Keratinocyte (primary cell): ENCODE results near the gene AMBRA1. TPM values are rescaled to one million over a fixed set of nuclear protein-coding genes. Genes with fewer than 3 reads are reported as not detected.

Experiments used
- DNase-seq: peaks from one replicate; pipeline ENCODE4 v3.0.0-alpha.2; 2011; ENCODE audit warnings: low read depth, missing footprints, low spot score
- FAIRE-seq: peaks from 2 replicates; lab custom pipeline; 2011; peaks lifted over from hg19 to GRCh38; lab: Jason Lieb, UNC
- H2AFZ ChIP-seq: 2 replicates; pipeline ENCODE4 v1.6.0; 2012; ENCODE audit warnings: low read length, control low read depth, inconsistent platforms; ENCODE audit not compliant: control insufficient read depth
- H3K27ac ChIP-seq: 2 replicates; pipeline ENCODE4 v1.5.1; 2011; ENCODE audit warnings: low read length; ENCODE audit not compliant: control insufficient read depth, insufficient read depth
- H3K27me3 ChIP-seq: 3 replicates; pipeline ENCODE4 v1.6.0; 2011; ENCODE audit warnings: low read length; ENCODE audit not compliant: control insufficient read depth, insufficient read depth; ENCODE audit errors: extremely low read depth
- H3K36me3 ChIP-seq, 2 experiments: 2 replicates in 1 of 2; 3 replicates in 1 of 2; pipeline ENCODE4 v1.5.1; 2011; ENCODE audit warnings: low read length in 2 of 2, mild to moderate bottlenecking in 1 of 2; ENCODE audit not compliant: control insufficient read depth in 2 of 2, insufficient read depth in 2 of 2; ENCODE audit errors: extremely low read depth in 1 of 2
- H3K4me1 ChIP-seq: 3 replicates; pipeline ENCODE4 v1.5.1; 2011; ENCODE audit warnings: low read length; ENCODE audit not compliant: control insufficient read depth, insufficient read depth; ENCODE audit errors: extremely low read depth
- H3K4me2 ChIP-seq: 3 replicates; pipeline ENCODE4 v1.6.0; 2011; ENCODE audit warnings: low read depth, low read length; ENCODE audit not compliant: control insufficient read depth, insufficient read depth; ENCODE audit errors: extremely low read depth
- H3K4me3 ChIP-seq, 3 experiments: fragments of 200-600 bp in 1 of 3; sonication (generic) in 1 of 3; 2 replicates in 2 of 3; 3 replicates in 1 of 3; pipeline ENCODE4 v1.5.1; 2011 to 2016; ENCODE audit warnings: low read length in 3 of 3, mild to moderate bottlenecking in 3 of 3, control low read depth in 2 of 3, inconsistent platforms in 1 of 3, low read depth in 1 of 3, mixed read lengths in 1 of 3, mixed run types in 1 of 3, moderate library complexity in 1 of 3; ENCODE audit not compliant: control insufficient read depth in 2 of 3, insufficient read depth in 2 of 3; ENCODE audit errors: extremely low read depth in 1 of 3
- H3K79me2 ChIP-seq: 2 replicates; pipeline ENCODE4 v1.6.0; 2012; ENCODE audit warnings: low read length; ENCODE audit not compliant: control insufficient read depth, insufficient read depth
- H3K9ac ChIP-seq: 3 replicates; pipeline ENCODE4 v1.6.0; 2011; ENCODE audit warnings: low read length; ENCODE audit not compliant: control insufficient read depth, insufficient read depth; ENCODE audit errors: extremely low read depth
- H3K9me1 ChIP-seq: 3 replicates; pipeline ENCODE4 v1.6.0; 2011; ENCODE audit warnings: low read length; ENCODE audit not compliant: control insufficient read depth, insufficient read depth; ENCODE audit errors: extremely low read depth
- H3K9me3 ChIP-seq: 2 replicates; pipeline ENCODE4 v1.5.1; 2012; ENCODE audit warnings: low read depth, low read length; ENCODE audit not compliant: control insufficient read depth
- H4K20me1 ChIP-seq: 3 replicates; pipeline ENCODE4 v1.6.0; 2011; ENCODE audit warnings: low read length; ENCODE audit not compliant: control insufficient read depth, insufficient read depth; ENCODE audit errors: extremely low read depth
- EZH2 ChIP-seq: IDR thresholded peaks from one replicate; pipeline ENCODE4 v1.6.1; 2012; ENCODE audit warnings: inconsistent platforms, mild to moderate bottlenecking, low read length, moderate library complexity
- dilution Hi-C: fragments of 300-500 bp; cut with MboI; formaldehyde crosslinking; loops from one replicate; pipeline ENCODE4 v1.7.0; 2020; ENCODE audit warnings: low sequenced_read_pairs; ENCODE audit not compliant: extremely low pct_ligation_motif_present
- polyA plus RNA-seq, 5 experiments: library from polyadenylated mRNA; depleted of rRNA in 3 of 5; stranded (reverse) in 3 of 5; stranded (forward) in 1 of 5; unstranded in 1 of 5; fragments of >200 nt; gene quantifications; 1 replicate in 1 of 5; 2 replicates in 3 of 5; 3 replicates in 1 of 5; pipeline versions ENCODE4 v1.2.1 to v1.2.3, GENCODE V29; 2011 to 2012; ENCODE audit warnings: missing spikeins in 2 of 5, low read depth in 1 of 5, low replicate concordance in 1 of 5
- TF ChIP-seq, protein P1 (sequence below), 3 experiments: IDR thresholded peaks in 1 of 3; conservative IDR thresholded peaks in 1 of 3; optimal IDR thresholded peaks in 1 of 3; 2 replicates in 2 of 3; 3 replicates in 1 of 3; pipeline versions ENCODE3 to v1.5.1; 2011; ENCODE audit warnings: low read length in 3 of 3, mild to moderate bottlenecking in 3 of 3, moderate library complexity in 2 of 3, control low read depth in 1 of 3, inconsistent platforms in 1 of 3; ENCODE audit not compliant: insufficient read depth in 2 of 3; ENCODE audit errors: extremely low read depth in 1 of 3

The AMBRA1 gene
- polyA plus RNA-seq, 1 donor (not counting 4 experiments of a cell fraction or from before 2014, with no cell fraction given) = 10.5 TPM

DNA sequence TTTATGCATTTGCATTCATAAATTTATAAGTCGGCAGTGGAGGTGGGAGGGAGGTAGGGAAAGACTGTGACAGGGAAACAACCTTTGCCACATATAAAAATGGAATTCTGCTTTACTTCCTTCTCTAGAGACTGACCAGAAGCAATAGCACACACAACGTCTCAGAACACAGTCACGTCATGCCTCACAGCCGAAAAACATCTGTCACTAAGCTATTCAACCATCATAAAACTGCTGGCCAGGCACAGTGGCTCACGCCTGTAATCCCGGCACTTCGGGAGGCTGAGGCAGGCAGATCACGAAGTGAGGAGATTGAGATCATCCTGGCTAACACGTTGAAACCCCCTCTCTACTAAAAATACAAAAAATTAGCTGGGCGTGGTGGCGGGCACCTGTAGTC, 101.3 kb downstream of the AMBRA1 start:
- no peak overlapping the region for H3K4me3 ChIP-seq
- no peaks in the 10 kb centered on the region for H4K20me1 ChIP-seq
- no peak for TF ChIP-seq EZH2
- TF ChIP-seq, protein P1, sequence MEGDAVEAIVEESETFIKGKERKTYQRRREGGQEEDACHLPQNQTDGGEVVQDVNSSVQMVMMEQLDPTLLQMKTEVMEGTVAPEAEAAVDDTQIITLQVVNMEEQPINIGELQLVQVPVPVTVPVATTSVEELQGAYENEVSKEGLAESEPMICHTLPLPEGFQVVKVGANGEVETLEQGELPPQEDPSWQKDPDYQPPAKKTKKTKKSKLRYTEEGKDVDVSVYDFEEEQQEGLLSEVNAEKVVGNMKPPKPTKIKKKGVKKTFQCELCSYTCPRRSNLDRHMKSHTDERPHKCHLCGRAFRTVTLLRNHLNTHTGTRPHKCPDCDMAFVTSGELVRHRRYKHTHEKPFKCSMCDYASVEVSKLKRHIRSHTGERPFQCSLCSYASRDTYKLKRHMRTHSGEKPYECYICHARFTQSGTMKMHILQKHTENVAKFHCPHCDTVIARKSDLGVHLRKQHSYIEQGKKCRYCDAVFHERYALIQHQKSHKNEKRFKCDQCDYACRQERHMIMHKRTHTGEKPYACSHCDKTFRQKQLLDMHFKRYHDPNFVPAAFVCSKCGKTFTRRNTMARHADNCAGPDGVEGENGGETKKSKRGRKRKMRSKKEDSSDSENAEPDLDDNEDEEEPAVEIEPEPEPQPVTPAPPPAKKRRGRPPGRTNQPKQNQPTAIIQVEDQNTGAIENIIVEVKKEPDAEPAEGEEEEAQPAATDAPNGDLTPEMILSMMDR (optimal IDR thresholded peaks at IDR 0.05 in 1 of 3, IDR thresholded peaks at IDR 0.05 in 1 of 3, conservative IDR thresholded peaks at IDR 0.05 in 1 of 3; ENCODE audit: extremely low read depth in 1 of 3, insufficient read depth in 2 of 3, low read length in 3 of 3) = no peak
- H3K79me2 ChIP-seq = no peaks in the 10 kb centered on the region
- H3K4me2 ChIP-seq = no peak overlapping the region
- DNase-seq = no peak
- no peaks in the 10 kb centered on the region for H3K27me3 ChIP-seq
- no peak overlapping the region for H2AFZ ChIP-seq
- H3K4me1 ChIP-seq = no peaks in the 10 kb centered on the region
- no peak for FAIRE-seq
- H3K9ac ChIP-seq = no peak overlapping the region
- peaks cover 4 to 12% of the 10 kb centered on the region in 2 experiments for H3K36me3 ChIP-seq
- no peaks in the 10 kb centered on the region for H3K9me1 ChIP-seq
- dilution Hi-C loops = no loop called here
- H3K9me3 ChIP-seq = no peaks in the 10 kb centered on the region
- no peak overlapping the region for H3K27ac ChIP-seq

DNA sequence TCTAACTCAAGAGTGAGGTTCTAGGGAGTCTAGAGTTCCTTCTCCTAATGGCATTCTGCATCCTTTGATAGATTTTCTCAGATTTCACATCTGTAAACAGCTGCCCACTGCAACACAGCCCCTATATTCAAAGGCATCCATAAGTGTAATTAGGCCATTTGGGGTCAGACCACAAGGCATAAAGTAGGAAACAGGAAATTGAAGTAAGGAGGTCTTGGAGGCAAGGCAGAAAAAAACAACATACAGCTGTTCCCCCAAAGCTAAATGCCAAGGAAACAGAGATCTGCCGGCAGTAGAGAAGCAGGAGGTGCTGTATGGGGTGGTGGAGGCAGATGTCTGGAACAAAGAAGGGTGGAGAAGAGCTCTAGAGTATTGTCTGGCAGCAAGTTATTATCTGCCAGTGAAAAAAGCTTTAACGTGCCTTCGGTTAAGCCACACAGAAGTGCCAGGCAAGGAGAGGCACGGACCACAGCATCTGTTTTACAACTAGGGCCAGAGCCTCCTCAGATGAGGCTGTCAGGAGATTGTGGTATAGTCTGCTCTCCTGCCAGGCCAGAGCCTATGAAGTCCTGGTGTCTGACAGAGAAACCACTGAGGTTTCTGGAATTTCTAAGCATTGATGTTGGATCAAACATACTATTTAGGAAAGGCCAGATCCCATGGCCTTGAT, 102.0 kb downstream of the AMBRA1 start:
- no peak for FAIRE-seq
- H3K4me2 ChIP-seq = no peak overlapping the region
- peaks cover 4 to 12% of the 10 kb centered on the region in 2 experiments for H3K36me3 ChIP-seq
- H3K9ac ChIP-seq = no peak overlapping the region
- no peak for TF ChIP-seq EZH2
- TF ChIP-seq, protein P1 (optimal IDR thresholded peaks at IDR 0.05 in 1 of 3, IDR thresholded peaks at IDR 0.05 in 1 of 3, conservative IDR thresholded peaks at IDR 0.05 in 1 of 3; ENCODE audit: extremely low read depth in 1 of 3, insufficient read depth in 2 of 3, low read length in 3 of 3) = no peak
- H3K9me1 ChIP-seq = no peaks in the 10 kb centered on the region
- no peak overlapping the region for H3K27ac ChIP-seq
- H4K20me1 ChIP-seq = no peaks in the 10 kb centered on the region
- no peaks in the 10 kb centered on the region for H3K79me2 ChIP-seq
- H3K4me3 ChIP-seq = no peak overlapping the region
- no peaks in the 10 kb centered on the region for H3K4me1 ChIP-seq
- no peak for DNase-seq
- no peak overlapping the region for H2AFZ ChIP-seq
- H3K27me3 ChIP-seq = no peaks in the 10 kb centered on the region
- dilution Hi-C loops = no loop called here
- no peaks in the 10 kb centered on the region for H3K9me3 ChIP-seq
